ENCODE data around the gene MYO3B. TPM values are rescaled to one million over a fixed set of nuclear protein-coding genes. Genes with fewer than 3 reads are reported as not detected.

MYO3B gene
- total and polyA plus RNA-seq, 7 donors, result 0.34 TPM; not detected in 6

- intact Hi-C loops (cut with DNase I), result no loop called here
- no peak for DNase-seq
- H3K36me3 ChIP-seq, result no peaks in the 10 kb centered on the region
- no peak overlapping the region for H3K27ac ChIP-seq
- H3K27me3 ChIP-seq, result no peaks in the 10 kb centered on the region
- no peaks in the 10 kb centered on the region for H3K4me1 ChIP-seq
- 92 to 93% methylated on average over 5 of the region's 5 CpGs for WGBS, 2 donors
- no peak overlapping the region for H3K4me3 ChIP-seq
- no peaks in the 10 kb centered on the region for H3K9me3 ChIP-seq
- TF ChIP-seq EP300 (IDR thresholded peaks at IDR 0.05) (no peak), CTCF (IDR thresholded peaks at IDR 0.05) (no peak), POLR2A (IDR thresholded peaks at IDR 0.05) (no peak), POLR2AphosphoS5 (IDR thresholded peaks at IDR 0.05) (no peak)
Measured at GRCh38 chr2:170181602-170182001, 3.7 kb downstream of the MYO3B start.

GRCh38 chr2:170185319-170185718, 7.4 kb downstream of the MYO3B start:
- Histone ChIP-seq H3K36me3 (no peaks in the 10 kb centered on the region), H3K4me1 (no peaks in the 10 kb centered on the region), H3K4me3 (no peak overlapping the region), H3K27me3 (no peaks in the 10 kb centered on the region), H3K27ac (no peak overlapping the region), H3K9me3 (no peaks in the 10 kb centered on the region)
- no peak for DNase-seq
- intact Hi-C loops (cut with DNase I), result no loop called here
- TF ChIP-seq POLR2AphosphoS5 (IDR thresholded peaks at IDR 0.05) (no peak), POLR2A (IDR thresholded peaks at IDR 0.05) (no peak), EP300 (IDR thresholded peaks at IDR 0.05) (no peak), CTCF (IDR thresholded peaks at IDR 0.05) (no peak)

- no peak for DNase-seq
- TF ChIP-seq POLR2A (IDR thresholded peaks at IDR 0.05) (no peak), EP300 (IDR thresholded peaks at IDR 0.05) (no peak), CTCF (IDR thresholded peaks at IDR 0.05) (no peak), POLR2AphosphoS5 (IDR thresholded peaks at IDR 0.05) (no peak)
- Histone ChIP-seq H3K27me3 (no peaks in the 10 kb centered on the region), H3K4me1 (no peaks in the 10 kb centered on the region), H3K4me3 (no peak overlapping the region), H3K36me3 (no peaks in the 10 kb centered on the region), H3K9me3 (peaks cover 0 to 2% (median 0%) of the 10 kb centered on the region in 4 donors), H3K27ac (no peak overlapping the region)
- intact Hi-C loops (cut with DNase I), result no loop called here
Measured at GRCh38 chr2:170189757-170190156, 11.8 kb downstream of the MYO3B start.

GRCh38 chr2:170190172-170190571, 12.2 kb downstream of the MYO3B start:
- Histone ChIP-seq H3K36me3 (no peaks in the 10 kb centered on the region), H3K27ac (no peak overlapping the region), H3K4me1 (no peaks in the 10 kb centered on the region), H3K4me3 (no peak overlapping the region), H3K9me3 (peaks cover 0 to 2% (median 0%) of the 10 kb centered on the region in 4 donors), H3K27me3 (no peaks in the 10 kb centered on the region)
- DNase-seq, result no peak
- TF ChIP-seq EP300 (IDR thresholded peaks at IDR 0.05) (no peak), CTCF (IDR thresholded peaks at IDR 0.05) (no peak), POLR2A (IDR thresholded peaks at IDR 0.05) (no peak)
- intact Hi-C loops (cut with DNase I), result no loop called here

- H3K36me3 ChIP-seq, result no peaks in the 10 kb centered on the region
- intact Hi-C loops (cut with DNase I), result no loop called here
- WGBS, 2 donors, result 80 to 90% methylated on average over 8 of the region's 8 CpGs
- no peak for TF ChIP-seq POLR2AphosphoS5 (IDR thresholded peaks at IDR 0.05)
- TF ChIP-seq CTCF (IDR thresholded peaks at IDR 0.05), result no peak
- no peak for TF ChIP-seq EP300 (IDR thresholded peaks at IDR 0.05)
- no peak for TF ChIP-seq POLR2A (IDR thresholded peaks at IDR 0.05)
- no peak for DNase-seq
- no peak overlapping the region for H3K4me3 ChIP-seq
- no peak overlapping the region for H3K27ac ChIP-seq
- H3K4me1 ChIP-seq, result no peaks in the 10 kb centered on the region
- peaks cover 0 to 2% (median 0%) of the 10 kb centered on the region in 4 donors for H3K9me3 ChIP-seq
- no peaks in the 10 kb centered on the region for H3K27me3 ChIP-seq
Measured at GRCh38 chr2:170191166-170191866, 13.4 kb downstream of the MYO3B start.

Data from sigmoid colon (tissue), 7 donors.